Lower leg skin (tissue), 3 donors: Measurements from ENCODE around the gene UBE2E2.

Source experiments
- CTCF ChIP-seq, 3 donors: fragments of 450-650 bp; IDR thresholded peaks; one replicate each; pipeline ENCODE4 v1.5.1; 2016; ENCODE audit warnings: antibody characterized with exemption in 3 of 3, mild to moderate bottlenecking in 3 of 3, moderate library complexity in 2 of 3
- POLR2A ChIP-seq, 2 donors: fragments of 450-650 bp; IDR thresholded peaks; one replicate each; pipeline ENCODE4 v1.6.1; 2016 to 2017; ENCODE audit warnings: antibody characterized with exemption in 2 of 2, mild to moderate bottlenecking in 1 of 2, moderate library complexity in 1 of 2

DNA sequence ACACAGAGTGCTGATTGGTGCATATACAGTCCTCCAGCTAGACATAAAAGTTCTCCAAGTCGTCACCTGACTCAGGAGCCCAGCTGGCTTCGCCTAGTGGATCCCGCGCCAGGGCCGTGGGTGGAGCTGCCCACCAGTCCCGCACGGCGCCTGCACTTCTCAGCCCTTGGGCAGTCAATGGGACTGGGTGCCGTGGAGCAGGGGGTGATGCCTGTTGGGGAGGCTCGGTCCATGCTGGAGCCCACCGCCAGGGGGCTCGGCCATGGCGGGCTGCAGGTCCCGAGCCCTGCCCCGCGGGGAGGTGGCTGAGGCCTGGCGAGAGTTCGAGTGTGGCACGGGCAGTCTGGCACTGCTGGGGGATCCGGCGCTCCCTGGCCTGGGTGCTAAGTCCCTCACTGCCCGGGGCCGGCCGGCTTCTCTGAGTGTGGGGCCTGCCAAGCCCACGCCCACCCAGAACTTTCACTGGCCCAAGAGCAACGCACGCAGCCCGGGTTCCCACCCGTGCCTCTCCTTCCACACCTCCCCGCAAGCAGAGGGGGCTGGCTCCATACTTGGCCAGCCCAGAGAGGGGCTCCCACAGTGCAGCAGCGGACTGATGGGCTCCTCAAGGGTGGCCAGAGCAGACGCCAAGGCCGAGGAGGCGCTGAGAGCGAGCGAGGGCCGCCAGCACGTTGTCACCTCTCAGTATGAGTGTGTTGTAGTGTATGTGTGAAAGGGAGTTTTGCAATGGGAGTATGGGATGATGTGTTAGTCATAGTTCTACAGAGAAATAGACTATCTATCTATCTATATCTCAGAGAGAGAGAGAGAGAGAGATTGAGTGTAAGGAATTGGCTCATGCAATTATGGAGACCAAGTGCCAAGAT lies 69.0 kb downstream of the UBE2E2 start:
- TF ChIP-seq POLR2A (IDR thresholded peaks at IDR 0.05) (no peak), CTCF (IDR thresholded peaks at IDR 0.05) (no peak)
